Mesenchymal stem cell (in vitro differentiated cells and primary cell): Measurements from ENCODE around the gene CHGA.

ENCODE experiments used
- DNase-seq: peaks from one replicate; pipeline ENCODE4 v3.0.0-alpha.2; 2013
- H2AFZ ChIP-seq: one replicate; pipeline ENCODE4 v1.6.1; 2013; ENCODE audit warnings: low read depth, mild to moderate bottlenecking, control low read depth, inconsistent platforms, low read length, moderate library complexity
- H2AK5ac ChIP-seq: 2 replicates; pipeline ENCODE4 v1.6.1; 2013; ENCODE audit warnings: low read length, moderate library complexity, mild to moderate bottlenecking, inconsistent platforms; ENCODE audit not compliant: severe bottlenecking
- H2BK120ac ChIP-seq: one replicate; pipeline ENCODE4 v1.6.1; 2013; ENCODE audit warnings: low read depth, mild to moderate bottlenecking, inconsistent platforms, low read length, moderate library complexity
- H2BK12ac ChIP-seq, 2 experiments: one replicate each; pipeline ENCODE4 v1.6.1; 2013; ENCODE audit warnings: inconsistent platforms in 2 of 2, low read length in 2 of 2, mild to moderate bottlenecking in 2 of 2, moderate library complexity in 2 of 2, control low read depth in 1 of 2
- H2BK15ac ChIP-seq: one replicate; pipeline ENCODE4 v1.6.1; 2013; ENCODE audit warnings: mild to moderate bottlenecking, low read depth, inconsistent platforms; ENCODE audit not compliant: poor library complexity, severe bottlenecking
- H2BK5ac ChIP-seq: 2 replicates; pipeline ENCODE4 v1.6.1; 2013; ENCODE audit warnings: low read depth, mild to moderate bottlenecking, low read length, control low read depth, inconsistent platforms; ENCODE audit not compliant: poor library complexity, severe bottlenecking
- H3K14ac ChIP-seq, 2 experiments: one replicate each; pipeline ENCODE4 v1.6.1; 2013; ENCODE audit warnings: inconsistent platforms in 2 of 2, low read length in 2 of 2, control low read depth in 1 of 2, mild to moderate bottlenecking in 1 of 2, moderate library complexity in 1 of 2
- H3K18ac ChIP-seq, 2 experiments: one replicate each; pipeline ENCODE4 v1.6.1; 2013; ENCODE audit warnings: inconsistent platforms in 2 of 2, low read length in 2 of 2, control low read depth in 1 of 2, low read depth in 1 of 2, mild to moderate bottlenecking in 1 of 2
- H3K23ac ChIP-seq, 2 experiments: one replicate each; pipeline ENCODE4 v1.6.1; 2013; ENCODE audit warnings: inconsistent platforms in 2 of 2, low read length in 2 of 2, mild to moderate bottlenecking in 2 of 2, moderate library complexity in 2 of 2, control low read depth in 1 of 2
- H3K27ac ChIP-seq: 2 replicates; pipeline ENCODE4 v1.5.1; 2013; ENCODE audit warnings: mild to moderate bottlenecking, moderate library complexity, low read length, control low read depth, inconsistent platforms; ENCODE audit not compliant: poor library complexity, severe bottlenecking
- H3K27me3 ChIP-seq, 2 experiments: 2 replicates each; pipeline versions ENCODE4 v1.6.1 to v1.7.0; 2013; ENCODE audit warnings: low read length in 2 of 2, mild to moderate bottlenecking in 2 of 2, moderate library complexity in 2 of 2, control low read depth in 1 of 2, inconsistent platforms in 1 of 2; ENCODE audit not compliant: control insufficient read depth in 1 of 2, insufficient read depth in 1 of 2
- H3K36me3 ChIP-seq, 2 experiments: 2 replicates each; pipeline versions ENCODE4 v1.6.1 to v1.7.0; 2013; ENCODE audit warnings: low read length in 2 of 2, control low read depth in 1 of 2, inconsistent platforms in 1 of 2, low read depth in 1 of 2, mild to moderate bottlenecking in 1 of 2; ENCODE audit not compliant: insufficient read depth in 2 of 2, control insufficient read depth in 1 of 2
- H3K4ac ChIP-seq, 2 experiments: one replicate each; pipeline ENCODE4 v1.6.1; 2013; ENCODE audit warnings: inconsistent platforms in 2 of 2, low read length in 2 of 2, mild to moderate bottlenecking in 2 of 2, moderate library complexity in 2 of 2, control low read depth in 1 of 2, low read depth in 1 of 2
- H3K4me1 ChIP-seq: 2 replicates; pipeline ENCODE4 v1.6.1; 2013; ENCODE audit warnings: low read depth, low read length, control low read depth; ENCODE audit not compliant: control insufficient read depth, insufficient read depth
- H3K4me2 ChIP-seq: 2 replicates; pipeline ENCODE4 v1.6.1; 2013; ENCODE audit warnings: low read length, mild to moderate bottlenecking, inconsistent platforms; ENCODE audit not compliant: poor library complexity, severe bottlenecking
- H3K4me3 ChIP-seq, 2 experiments: 2 replicates each; pipeline versions ENCODE4 v1.5.1 to v1.7.0; 2013; ENCODE audit warnings: low read length in 2 of 2, mild to moderate bottlenecking in 2 of 2, control low read depth in 1 of 2, low read depth in 1 of 2; ENCODE audit not compliant: insufficient read depth in 1 of 2
- H3K79me1 ChIP-seq: replicated peaks from 2 replicates; pipeline ENCODE4 v1.6.1; 2013; ENCODE audit warnings: mild to moderate bottlenecking, control low read depth, low read length, inconsistent platforms; ENCODE audit not compliant: poor library complexity, severe bottlenecking
- H3K9ac ChIP-seq: 2 replicates; pipeline ENCODE4 v1.7.0; 2013; ENCODE audit warnings: mild to moderate bottlenecking, low read length, moderate library complexity
- H3K9me3 ChIP-seq: 2 replicates; pipeline ENCODE4 v1.7.0; 2013; ENCODE audit warnings: mild to moderate bottlenecking, low read length; ENCODE audit not compliant: control insufficient read depth
- H4K8ac ChIP-seq: one replicate; pipeline ENCODE4 v1.6.1; 2013; ENCODE audit warnings: inconsistent platforms, mild to moderate bottlenecking, low read length, moderate library complexity
- H4K91ac ChIP-seq: one replicate; pipeline ENCODE4 v1.6.1; 2013; ENCODE audit warnings: mild to moderate bottlenecking, low read length, inconsistent platforms
- WGBS: methylation state at CpG from one replicate; pipeline ENCODE4 v1.1.7; 2013; ENCODE audit warnings: mixed read lengths; 5-methylcytosine and 5-hydroxymethylcytosine counted together

The CHGA gene

DNA sequence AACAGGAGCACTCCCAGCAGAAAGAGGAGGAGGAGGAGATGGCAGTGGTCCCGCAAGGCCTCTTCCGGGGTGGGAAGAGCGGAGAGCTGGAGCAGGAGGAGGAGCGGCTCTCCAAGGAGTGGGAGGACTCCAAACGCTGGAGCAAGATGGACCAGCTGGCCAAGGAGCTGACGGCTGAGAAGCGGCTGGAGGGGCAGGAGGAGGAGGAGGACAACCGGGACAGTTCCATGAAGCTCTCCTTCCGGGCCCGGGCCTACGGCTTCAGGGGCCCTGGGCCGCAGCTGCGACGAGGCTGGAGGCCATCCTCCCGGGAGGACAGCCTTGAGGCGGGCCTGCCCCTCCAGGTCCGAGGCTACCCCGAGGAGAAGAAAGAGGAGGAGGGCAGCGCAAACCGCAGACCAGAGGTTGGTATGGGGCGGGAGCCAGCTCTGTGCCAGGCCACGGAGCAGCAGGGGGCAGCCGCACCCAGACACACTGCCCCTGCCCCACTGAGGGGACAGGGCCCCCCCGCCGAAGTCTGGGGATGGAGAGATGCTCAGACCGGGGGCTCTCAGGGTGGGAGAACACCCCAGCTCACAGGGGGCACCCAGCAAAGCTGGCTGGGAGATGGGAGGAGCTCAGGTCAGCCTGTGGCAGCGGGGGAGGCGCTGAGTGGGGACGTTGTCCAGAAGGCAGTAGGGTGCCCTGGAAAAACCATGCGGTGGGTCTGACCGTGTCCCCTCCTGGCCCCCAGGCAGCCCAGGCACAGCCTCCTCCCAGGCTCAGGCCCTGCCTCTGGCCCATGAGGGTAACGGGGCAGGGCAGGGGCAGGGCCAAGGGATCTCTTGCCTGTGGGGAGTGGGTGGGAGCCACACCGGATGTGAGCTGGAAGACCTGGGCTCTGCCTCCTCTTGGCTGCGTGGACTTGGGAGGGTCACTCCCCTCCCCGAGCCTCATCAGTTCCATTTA is 9.8 kb downstream of the CHGA start:
- no peak for DNase-seq
- Histone ChIP-seq H3K9ac (no peak overlapping the region), H3K4ac (no peak overlapping the region), H2BK15ac (no peak overlapping the region), H3K9me3 (no peaks in the 10 kb centered on the region), H3K27ac (no peak overlapping the region), H3K23ac (no peak overlapping the region), H3K36me3 (peaks cover 0 to 7% of the 10 kb centered on the region in 2 experiments), H3K18ac (no peak overlapping the region), H2BK12ac (no peak overlapping the region), H4K91ac (no peak overlapping the region), H2AFZ (no peak overlapping the region), H3K4me1 (no peaks in the 10 kb centered on the region), H3K4me2 (no peak overlapping the region), H3K27me3 (peaks cover 14 to 77% of the 10 kb centered on the region in 2 experiments), H3K4me3 (no peak overlapping the region), H2BK120ac (no peak overlapping the region), H3K14ac (no peak overlapping the region), H2AK5ac (no peak overlapping the region), H4K8ac (no peak overlapping the region), H3K79me1 (no peaks in the 10 kb centered on the region), H2BK5ac (no peak overlapping the region)
- whole genome bisulfite sequencing = 91% methylated on average over 34 of the region's 35 CpGs

DNA sequence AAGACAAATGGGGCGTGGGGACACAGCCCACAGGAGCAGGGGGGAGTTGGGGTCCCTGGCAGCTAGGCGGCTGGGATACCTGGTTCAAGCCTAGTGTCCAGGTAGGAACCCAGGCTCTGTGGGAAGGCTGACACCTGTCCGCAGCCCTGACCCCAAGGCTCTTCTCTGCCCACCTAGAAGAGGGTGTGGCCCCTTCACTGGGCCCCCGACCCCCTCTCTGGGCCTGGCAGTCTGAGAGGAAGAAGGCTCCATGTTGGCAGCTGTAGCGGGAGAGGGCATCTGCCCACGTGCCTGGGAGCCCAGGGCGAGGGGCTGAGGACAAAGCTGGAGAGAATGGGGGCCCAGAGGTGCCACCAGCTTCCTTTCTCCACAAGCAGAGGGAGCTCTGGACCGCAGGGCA is 10.5 kb downstream of the CHGA start:
- Histone ChIP-seq H3K4ac (no peak overlapping the region), H3K4me2 (no peak overlapping the region), H3K27ac (no peak overlapping the region), H2BK15ac (no peak overlapping the region), H4K8ac (no peak overlapping the region), H3K14ac (no peak overlapping the region), H3K36me3 (peaks cover 0 to 7% of the 10 kb centered on the region in 2 experiments), H2BK12ac (no peak overlapping the region), H3K18ac (no peak overlapping the region), H3K4me1 (no peaks in the 10 kb centered on the region), H2AFZ (no peak overlapping the region), H3K9me3 (no peaks in the 10 kb centered on the region), H2BK120ac (no peak overlapping the region), H3K4me3 (no peak overlapping the region), H3K23ac (no peak overlapping the region), H4K91ac (no peak overlapping the region), H3K79me1 (no peaks in the 10 kb centered on the region), H3K27me3 (peaks cover 10 to 69% of the 10 kb centered on the region in 2 experiments), H3K9ac (no peak overlapping the region), H2AK5ac (no peak overlapping the region), H2BK5ac (no peak overlapping the region)
- WGBS = 76% methylated on average over 8 of the region's 8 CpGs
- DNase-seq = no peak

DNA sequence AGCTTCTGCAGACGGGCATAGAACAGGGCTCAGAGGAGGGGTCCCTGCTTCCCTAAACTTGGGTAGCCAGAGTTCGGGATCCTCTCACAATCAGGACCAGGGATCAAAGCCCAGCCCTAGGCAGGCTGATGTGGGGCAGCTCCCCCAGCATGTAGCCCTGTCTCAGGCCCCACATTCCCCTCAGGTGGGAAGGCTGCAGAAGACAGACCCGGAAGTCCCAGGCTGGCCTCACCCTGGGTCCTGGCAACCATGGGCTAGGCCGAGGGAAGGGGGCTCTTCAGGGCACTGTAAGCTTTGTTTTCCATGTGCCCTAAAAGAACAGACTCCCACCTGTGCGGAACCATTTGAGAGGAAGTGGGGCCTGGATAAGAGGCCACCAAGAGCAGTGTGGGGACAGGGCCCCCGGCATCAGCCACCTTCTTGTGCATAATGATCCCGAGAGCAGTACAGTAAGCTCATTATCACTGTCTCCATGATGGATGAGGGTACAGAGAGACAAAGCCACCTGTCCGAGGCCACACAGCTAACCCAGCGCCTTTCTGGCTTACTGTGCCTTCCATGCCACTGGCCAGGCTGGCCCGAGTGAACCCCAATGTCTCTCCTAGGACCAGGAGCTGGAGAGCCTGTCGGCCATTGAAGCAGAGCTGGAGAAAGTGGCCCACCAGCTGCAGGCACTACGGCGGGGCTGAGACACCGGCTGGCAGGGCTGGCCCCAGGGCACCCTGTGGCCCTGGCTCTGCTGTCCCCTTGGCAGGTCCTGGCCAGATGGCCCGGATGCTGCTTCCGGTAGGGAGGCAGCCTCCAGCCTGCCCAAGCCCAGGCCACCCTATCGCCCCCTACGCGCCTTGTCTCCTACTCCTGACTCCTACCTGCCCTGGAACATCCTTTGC is 11.5 kb downstream of the CHGA start:
- no peak overlapping the region for H2BK5ac ChIP-seq
- H3K79me1 ChIP-seq = no peaks in the 10 kb centered on the region
- DNase-seq = no peak
- no peak overlapping the region for H2BK15ac ChIP-seq
- H3K27ac ChIP-seq = no peak overlapping the region
- no peak overlapping the region for H4K91ac ChIP-seq
- no peak overlapping the region for H2BK120ac ChIP-seq
- no peak overlapping the region for H2BK12ac ChIP-seq
- H3K9ac ChIP-seq = no peak overlapping the region
- H3K4me3 ChIP-seq = no peak overlapping the region
- no peak overlapping the region for H3K18ac ChIP-seq
- H3K14ac ChIP-seq = no peak overlapping the region
- peaks cover 10 to 59% of the 10 kb centered on the region in 2 experiments for H3K27me3 ChIP-seq
- peaks cover 0 to 8% of the 10 kb centered on the region in 2 experiments for H3K36me3 ChIP-seq
- H3K4ac ChIP-seq = no peak overlapping the region
- no peak overlapping the region for H3K4me2 ChIP-seq
- WGBS = 87% methylated on average over 19 of the region's 19 CpGs
- H2AK5ac ChIP-seq = no peak overlapping the region
- no peak overlapping the region for H4K8ac ChIP-seq
- no peaks in the 10 kb centered on the region for H3K9me3 ChIP-seq
- H3K23ac ChIP-seq = no peak overlapping the region
- H3K4me1 ChIP-seq = no peaks in the 10 kb centered on the region
- H2AFZ ChIP-seq = no peak overlapping the region

DNA sequence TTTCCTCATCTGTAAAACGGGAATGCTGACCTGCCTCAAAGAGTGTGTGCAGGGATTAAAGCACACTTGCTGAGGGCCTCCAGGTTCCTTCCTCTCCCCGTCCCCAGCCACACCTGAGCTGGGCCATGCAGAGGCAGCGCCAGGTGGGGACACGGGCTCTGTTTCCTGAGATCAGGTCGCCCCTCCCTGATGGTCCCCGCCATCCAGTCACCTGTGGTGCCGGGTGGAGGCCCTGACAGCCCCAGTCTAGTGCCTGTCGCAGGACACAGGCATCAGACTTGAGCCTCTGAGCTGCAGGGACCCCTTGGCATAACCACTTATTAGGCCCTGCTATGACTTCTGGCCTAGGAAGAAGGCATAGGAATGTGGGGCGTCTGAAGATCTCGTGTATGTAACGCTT is 12.5 kb downstream of the CHGA start:
- Histone ChIP-seq H3K9me3 (no peaks in the 10 kb centered on the region), H3K4me3 (no peak overlapping the region), H3K79me1 (no peaks in the 10 kb centered on the region), H4K91ac (no peak overlapping the region), H3K4ac (no peak overlapping the region), H2BK12ac (no peak overlapping the region), H4K8ac (no peak overlapping the region), H2BK120ac (no peak overlapping the region), H2AK5ac (no peak overlapping the region), H2AFZ (no peak overlapping the region), H2BK5ac (no peak overlapping the region), H3K27me3 (peaks cover 7 to 49% of the 10 kb centered on the region in 2 experiments), H3K36me3 (peaks cover 0 to 9% of the 10 kb centered on the region in 2 experiments), H3K14ac (no peak overlapping the region), H3K4me2 (no peak overlapping the region), H3K27ac (no peak overlapping the region), H2BK15ac (no peak overlapping the region), H3K23ac (no peak overlapping the region), H3K9ac (no peak overlapping the region), H3K18ac (no peak overlapping the region), H3K4me1 (no peaks in the 10 kb centered on the region)
- no peak for DNase-seq
- 92% methylated on average over 11 of the region's 11 CpGs for whole genome bisulfite sequencing
